CD14-positive monocyte (primary cell): ENCODE results near the gene AURKAIP1. TPM values are rescaled to one million over a fixed set of nuclear protein-coding genes. Genes with fewer than 3 reads are reported as not detected.

Experiments used
- DNase-seq, 3 donors: peaks; one replicate each; pipeline ENCODE4 v3.0.0-alpha.2; 2011 to 2022
- H2AFZ ChIP-seq: 2 replicates; pipeline ENCODE4 v1.6.0; 2012; ENCODE audit warnings: mild to moderate bottlenecking, low read depth, low read length, inconsistent platforms; ENCODE audit not compliant: insufficient read depth, poor library complexity, severe bottlenecking
- H3K27ac ChIP-seq, 2 donors: 1 replicate in 1 of 2; 2 replicates in 1 of 2; pipeline ENCODE4 v1.5.1; 2012 to 2013; ENCODE audit warnings: low read length in 2 of 2, control low read depth in 1 of 2, inconsistent platforms in 1 of 2, low read depth in 1 of 2, mild to moderate bottlenecking in 1 of 2
- H3K27me3 ChIP-seq, 2 donors: one replicate each; pipeline versions ENCODE4 v1.6.0 to v1.6.1; 2011 to 2013; ENCODE audit warnings: low read length in 2 of 2; ENCODE audit not compliant: control insufficient read depth in 2 of 2, insufficient read depth in 2 of 2
- H3K36me3 ChIP-seq, 2 donors: replicated peaks in 1 of 2; 1 replicate in 1 of 2; 2 replicates in 1 of 2; pipeline versions ENCODE4 v1.5.1 to v1.6.1; 2012 to 2013; ENCODE audit warnings: low read length in 2 of 2, control low read depth in 1 of 2, inconsistent platforms in 1 of 2, mild to moderate bottlenecking in 1 of 2; ENCODE audit not compliant: insufficient read depth in 2 of 2, control insufficient read depth in 1 of 2
- H3K4me1 ChIP-seq, 2 donors: 1 replicate in 1 of 2; 2 replicates in 1 of 2; pipeline versions ENCODE4 v1.5.1 to v1.6.1; 2012 to 2013; ENCODE audit warnings: low read length in 2 of 2, control low read depth in 1 of 2, inconsistent platforms in 1 of 2, mild to moderate bottlenecking in 1 of 2, moderate library complexity in 1 of 2; ENCODE audit not compliant: insufficient read depth in 2 of 2, control insufficient read depth in 1 of 2
- H3K4me2 ChIP-seq: replicated peaks from 2 replicates; pipeline ENCODE3; 2012; ENCODE audit warnings: low read length, moderate library complexity, mild to moderate bottlenecking; ENCODE audit not compliant: poor library complexity, severe bottlenecking; ENCODE audit errors: extremely low read depth
- H3K4me3 ChIP-seq, 3 experiments: fragments of 200-600 bp in 1 of 3; sonication (generic) in 1 of 3; replicated peaks in 1 of 3; 1 replicate in 2 of 3; 2 replicates in 1 of 3; pipeline ENCODE4 v1.5.1; 2011 to 2013; ENCODE audit warnings: low read length in 3 of 3, mild to moderate bottlenecking in 3 of 3, control low read depth in 2 of 3, low read depth in 2 of 3, inconsistent platforms in 1 of 3, moderate library complexity in 1 of 3
- H3K79me2 ChIP-seq: 2 replicates; pipeline ENCODE4 v1.6.0; 2012; ENCODE audit warnings: mild to moderate bottlenecking, control low read depth, inconsistent platforms, low read length, moderate library complexity; ENCODE audit not compliant: insufficient read depth
- H3K9ac ChIP-seq: 2 replicates; pipeline ENCODE4 v1.6.0; 2017; ENCODE audit warnings: low read length, mild to moderate bottlenecking; ENCODE audit not compliant: insufficient read depth, poor library complexity, severe bottlenecking
- H3K9me3 ChIP-seq, 2 donors: replicated peaks in 1 of 2; 1 replicate in 1 of 2; 2 replicates in 1 of 2; pipeline versions ENCODE4 v1.5.1 to v1.6.1; 2012 to 2013; ENCODE audit warnings: low read length in 2 of 2, control low read depth in 1 of 2; ENCODE audit not compliant: control insufficient read depth in 1 of 2, insufficient read depth in 1 of 2
- H4K20me1 ChIP-seq: 2 replicates; pipeline ENCODE4 v1.6.0; 2012; ENCODE audit warnings: mild to moderate bottlenecking, low read length, control low read depth, moderate library complexity; ENCODE audit not compliant: insufficient read depth
- H3K27ac Mint-ChIP-seq, 7 donors: one replicate each; pipeline ENCODE4 v1.8.0; 2020; ENCODE audit warnings: mild to moderate bottlenecking in 7 of 7, mixed read lengths in 7 of 7, moderate library complexity in 6 of 7, inconsistent platforms in 2 of 7
- H3K27me3 Mint-ChIP-seq, 3 donors: one replicate each; pipeline ENCODE4 v1.8.0; 2021 to 2022; ENCODE audit warnings: low read depth in 3 of 3, mild to moderate bottlenecking in 3 of 3, mixed read lengths in 3 of 3, moderate library complexity in 3 of 3, inconsistent platforms in 1 of 3
- H3K36me3 Mint-ChIP-seq, 2 donors: one replicate each; pipeline ENCODE4 v1.8.0; 2020; ENCODE audit warnings: mixed read lengths in 2 of 2, inconsistent platforms in 1 of 2, mild to moderate bottlenecking in 1 of 2
- H3K4me1 Mint-ChIP-seq: one replicate; pipeline ENCODE4 v1.8.0; 2020; ENCODE audit warnings: mild to moderate bottlenecking, mixed read lengths
- H3K4me3 Mint-ChIP-seq, 2 donors: one replicate each; pipeline ENCODE4 v1.8.0; 2020; ENCODE audit warnings: mild to moderate bottlenecking in 2 of 2, mixed read lengths in 2 of 2, moderate library complexity in 1 of 2
- H3K9me3 Mint-ChIP-seq, 7 donors: one replicate each; pipeline ENCODE4 v1.8.0; 2020 to 2022; ENCODE audit warnings: mixed read lengths in 7 of 7, mild to moderate bottlenecking in 6 of 7, moderate library complexity in 6 of 7, inconsistent platforms in 2 of 7
- WGBS: methylation state at CpG from one replicate; pipeline ENCODE4 v1.1.5; 2013; ENCODE audit warnings: missing lambda C conversion rate; ENCODE audit not compliant: insufficient coverage; 5-methylcytosine and 5-hydroxymethylcytosine counted together
- intact Hi-C, 2 donors: fragments of 100-400 bp; cut with micrococcal nuclease; formaldehyde crosslinking; loops; one replicate each; pipeline versions ENCODE4 v1.15.0 to v1.15.1; 2023
- polyA plus RNA-seq, 3 donors: library from polyadenylated mRNA; depleted of rRNA in 1 of 3; unstranded in 2 of 3; stranded (reverse) in 1 of 3; fragments of 300-500 nt in 2 of 3; fragments of >200 nt in 1 of 3; fragmentation: Illumina TruSeq in 2 of 3; gene quantifications; 1 replicate in 2 of 3; 2 replicates in 1 of 3; pipeline ENCODE4 v1.2.3, GENCODE V29; 2012 to 2021
- TF ChIP-seq, protein P1 (sequence below): fragments of 200-600 bp; IDR thresholded peaks from one replicate; pipeline ENCODE4 v1.8.0; 2022; ENCODE audit warnings: antibody characterized with exemption, mild to moderate bottlenecking

Gene AURKAIP1
- polyA plus RNA-seq, 3 donors, result 59.1 to 160 (median 134) TPM

DNA sequence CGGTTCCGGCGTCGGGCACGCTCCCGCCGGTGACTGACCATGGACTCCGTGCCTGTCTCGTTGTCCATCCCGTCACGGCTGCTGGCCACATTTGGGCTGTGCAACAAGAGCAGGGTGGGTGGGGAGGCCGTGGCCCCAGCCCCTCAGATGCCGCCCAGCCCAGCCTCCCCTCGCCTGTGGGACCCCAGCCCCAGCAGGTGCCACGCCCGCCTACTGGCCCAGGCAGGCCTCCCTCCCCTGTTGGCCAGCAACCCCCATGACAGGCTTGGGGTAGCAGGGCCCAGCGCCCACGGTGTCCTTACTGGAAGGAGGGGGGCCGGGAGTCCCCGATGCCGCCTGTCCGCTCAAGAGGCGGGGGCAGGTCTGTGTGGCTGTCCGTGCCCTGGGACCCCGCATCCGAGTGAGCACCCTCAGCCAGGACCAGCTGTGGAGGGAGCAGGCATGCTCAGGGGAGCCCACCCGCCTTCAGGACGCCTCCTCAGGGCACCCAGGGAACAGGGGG is 32.9 kb downstream of the AURKAIP1 start:
- H3K4me1 ChIP-seq, result peaks cover 0 to under 1% of the 10 kb centered on the region in 2 donors
- no peak overlapping the region for H3K27ac Mint-ChIP-seq

DNA sequence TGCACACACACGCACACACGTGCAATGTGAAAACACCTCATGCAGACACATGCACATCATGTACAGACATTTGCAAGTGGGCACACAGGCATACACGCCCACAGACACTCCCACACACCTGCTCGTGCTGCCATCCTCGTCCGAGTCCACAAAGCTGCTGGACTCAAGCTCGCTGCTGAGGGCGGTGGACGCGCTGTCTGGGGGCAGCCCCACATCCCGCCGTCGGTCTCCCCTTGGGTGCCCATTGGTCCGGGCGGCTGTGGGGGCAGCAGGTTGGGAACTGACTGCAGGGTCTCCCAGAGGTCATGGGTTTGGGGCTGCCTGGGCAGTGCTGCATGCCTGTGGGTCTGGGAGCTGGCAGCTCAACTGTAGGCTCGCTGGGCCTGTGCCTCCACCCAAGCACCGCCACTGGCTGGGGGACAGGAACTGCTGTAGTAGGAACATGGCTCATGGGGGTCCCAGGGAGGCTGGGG is 33.4 kb downstream of the AURKAIP1 start:
- Histone ChIP-seq H3K27ac (no peak overlapping the region), H2AFZ (no peak overlapping the region), H3K9ac (no peak overlapping the region), H3K9me3 (no peaks in the 10 kb centered on the region), H3K4me3 (no peak overlapping the region), H3K27me3 (no peaks in the 10 kb centered on the region), H4K20me1 (peaks cover 33% of the 10 kb centered on the region), H3K79me2 (peaks cover 10% of the 10 kb centered on the region), H3K4me1 (no peaks in the 10 kb centered on the region), H3K36me3 (peaks cover 9 to 29% of the 10 kb centered on the region in 2 donors), H3K4me2 (no peak overlapping the region)
- intact Hi-C loops, result no loop called here
- TF ChIP-seq, protein P1, sequence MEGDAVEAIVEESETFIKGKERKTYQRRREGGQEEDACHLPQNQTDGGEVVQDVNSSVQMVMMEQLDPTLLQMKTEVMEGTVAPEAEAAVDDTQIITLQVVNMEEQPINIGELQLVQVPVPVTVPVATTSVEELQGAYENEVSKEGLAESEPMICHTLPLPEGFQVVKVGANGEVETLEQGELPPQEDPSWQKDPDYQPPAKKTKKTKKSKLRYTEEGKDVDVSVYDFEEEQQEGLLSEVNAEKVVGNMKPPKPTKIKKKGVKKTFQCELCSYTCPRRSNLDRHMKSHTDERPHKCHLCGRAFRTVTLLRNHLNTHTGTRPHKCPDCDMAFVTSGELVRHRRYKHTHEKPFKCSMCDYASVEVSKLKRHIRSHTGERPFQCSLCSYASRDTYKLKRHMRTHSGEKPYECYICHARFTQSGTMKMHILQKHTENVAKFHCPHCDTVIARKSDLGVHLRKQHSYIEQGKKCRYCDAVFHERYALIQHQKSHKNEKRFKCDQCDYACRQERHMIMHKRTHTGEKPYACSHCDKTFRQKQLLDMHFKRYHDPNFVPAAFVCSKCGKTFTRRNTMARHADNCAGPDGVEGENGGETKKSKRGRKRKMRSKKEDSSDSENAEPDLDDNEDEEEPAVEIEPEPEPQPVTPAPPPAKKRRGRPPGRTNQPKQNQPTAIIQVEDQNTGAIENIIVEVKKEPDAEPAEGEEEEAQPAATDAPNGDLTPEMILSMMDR, result no peak
- Mint-ChIP-seq H3K4me3 (no peak overlapping the region), H3K4me1 (peaks cover 2% of the 10 kb centered on the region), H3K27me3 (peaks cover 0 to 6% (median 0%) of the 10 kb centered on the region in 3 donors), H3K36me3 (peaks cover 21 to 44% of the 10 kb centered on the region in 2 donors), H3K9me3 (peaks cover 0 to 1% (median 0%) of the 10 kb centered on the region in 7 donors), H3K27ac (no peak overlapping the region)
- DNase-seq, result no peak
- 90% methylated on average over 17 of the region's 17 CpGs for WGBS

More for the DNA sequence above, 32.9 kb downstream of the AURKAIP1 start:
- H3K4me3 Mint-ChIP-seq, result no peak overlapping the region
- peaks cover 21 to 44% of the 10 kb centered on the region in 2 donors for H3K36me3 Mint-ChIP-seq
- TF ChIP-seq, protein P1, result no peak
- H3K9ac ChIP-seq, result no peak overlapping the region
- H3K4me1 Mint-ChIP-seq, result peaks cover 4% of the 10 kb centered on the region
- no peak overlapping the region for H3K4me2 ChIP-seq
- peaks cover 14% of the 10 kb centered on the region for H3K79me2 ChIP-seq
- peaks cover 0 to 1% (median 0%) of the 10 kb centered on the region in 7 donors for H3K9me3 Mint-ChIP-seq
- H3K27me3 Mint-ChIP-seq, result peaks cover 0 to 6% (median 2%) of the 10 kb centered on the region in 3 donors
- H2AFZ ChIP-seq, result no peak overlapping the region
- no peaks in the 10 kb centered on the region for H3K9me3 ChIP-seq
- WGBS, result 97% methylated on average over 21 of the region's 28 CpGs
- H3K4me3 ChIP-seq, result no peak overlapping the region
- intact Hi-C loops, result no loop called here
- H3K27ac ChIP-seq, result no peak overlapping the region
- H3K27me3 ChIP-seq, result no peaks in the 10 kb centered on the region
- peaks cover 36% of the 10 kb centered on the region for H4K20me1 ChIP-seq
- peaks cover 9 to 29% of the 10 kb centered on the region in 2 donors for H3K36me3 ChIP-seq
- no peak for DNase-seq
